Psoas muscle (tissue), 8 donors: Measurements from ENCODE around the gene CAMKMT. TPM values are rescaled to one million over a fixed set of nuclear protein-coding genes. Genes with fewer than 3 reads are reported as not detected.

Experiments used
- ATAC-seq, 4 donors: fragments of 200-7000 bp; cut with Tn5 transposase; one replicate each; pipeline ENCODE4 v1.9.1; 2020; ENCODE audit warnings: moderate library complexity in 3 of 4, mild to moderate bottlenecking in 2 of 4
- DNase-seq, 2 donors: peaks; one replicate each; pipeline ENCODE4 v3.0.0-alpha.2; 2020
- H3K27ac ChIP-seq: fragments of 200-600 bp; one replicate; pipeline ENCODE4 v1.8.0; 2022
- H3K27me3 ChIP-seq, 3 donors: fragments of 200-600 bp in 1 of 3; one replicate each; pipeline versions ENCODE4 v1.6.1 to v1.8.0; 2013 to 2022; ENCODE audit warnings: low read length in 2 of 3, mild to moderate bottlenecking in 2 of 3, moderate library complexity in 1 of 3; ENCODE audit not compliant: insufficient read depth in 3 of 3
- H3K36me3 ChIP-seq, 2 donors: fragments of 200-600 bp in 1 of 2; one replicate each; pipeline versions ENCODE4 v1.6.1 to v1.8.0; 2013 to 2022; ENCODE audit warnings: low read depth in 1 of 2, mild to moderate bottlenecking in 1 of 2, moderate library complexity in 1 of 2; ENCODE audit not compliant: insufficient read depth in 1 of 2
- H3K4me1 ChIP-seq: fragments of 200-600 bp; one replicate; pipeline ENCODE4 v1.8.0; 2022
- H3K4me3 ChIP-seq: fragments of 200-600 bp; one replicate; pipeline ENCODE4 v1.8.0; 2022; ENCODE audit warnings: mild to moderate bottlenecking
- H3K9me3 ChIP-seq: fragments of 200-600 bp; one replicate; pipeline ENCODE4 v1.8.0; 2022
- WGBS, 3 donors: extraction: QIAGEN DNeasy Blood & Tissue Kit; methylation state at CpG; one replicate each; pipeline versions ENCODE4 v1.1.6 to v1.1.7; 2013; 5-methylcytosine and 5-hydroxymethylcytosine counted together
- intact Hi-C, 2 donors: fragments of 100-400 bp; cut with DNase I; formaldehyde crosslinking; loops; one replicate each; pipeline versions ENCODE4 v1.11.0 to v1.14.2; 2022
- polyA plus RNA-seq, 3 donors: library from polyadenylated mRNA; stranded (reverse); fragments of 200-250 nt; gene quantifications; one replicate each; pipeline ENCODE4 v1.2.3, GENCODE V29; 2013
- total RNA-seq, 4 donors: library from RNA; stranded (reverse); fragmentation: NEBNext Ultra II Directional in 2 of 4; extraction: Animal tissue kit (Norgen Biotek cat#: 25700) in 2 of 4; gene quantifications; one replicate each; pipeline versions ENCODE4 v1.2.1 to v1.2.4, GENCODE V29; 2021 to 2023
- TF ChIP-seq, protein P1 (sequence below): fragments of 200-600 bp; IDR thresholded peaks from one replicate; pipeline ENCODE4 v1.8.0; 2022; ENCODE audit warnings: antibody characterized with exemption
- donor health status: healthy with polysubstance abuse.
- donor health status: DM: no; HTN: no; CAD: no; lungs with moderate emphysema.
- donor health status: Bipolar disorder and iron deficiency.
- donor health status: healthy.
- donor health status: DM: yes; HTN: yes; CAD: no.
- donor health status: DM: no; HTN: no; CAD: no.
- donor health status: DM: no; HTN: no; CAD: no.
- donor health status: DM: yes; HTN: yes; CAD: no.

CAMKMT gene
- total and polyA plus RNA-seq, 7 donors = 2.8 to 7.3 (median 4.5) TPM

DNA sequence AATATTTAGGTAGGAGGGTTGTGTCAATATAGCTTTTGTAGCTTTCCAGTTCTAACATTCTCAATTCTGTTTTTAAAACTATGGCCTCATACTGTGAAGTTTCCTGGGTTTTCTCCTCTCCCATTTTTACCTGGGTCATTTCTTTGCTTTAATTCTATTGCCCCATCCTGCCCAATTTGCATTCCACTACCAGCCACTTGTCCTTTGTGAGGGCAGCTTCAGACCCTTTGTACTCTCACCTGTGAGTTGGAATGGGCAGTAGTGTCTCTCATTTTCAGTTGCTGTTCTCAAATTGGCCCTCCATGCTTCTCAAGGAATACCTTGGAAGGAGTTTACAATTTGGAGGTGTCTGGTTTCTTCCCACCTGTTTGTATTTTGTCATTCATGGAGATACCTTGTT lies 108.4 kb downstream of the CAMKMT start:
- no peaks in the 10 kb centered on the region for H3K4me1 ChIP-seq
- H3K9me3 ChIP-seq = no peaks in the 10 kb centered on the region
- H3K27ac ChIP-seq = no peak overlapping the region
- H3K27me3 ChIP-seq = no peaks in the 10 kb centered on the region
- intact Hi-C loops = loop anchor here in 1 of 2 donors (10.0 kb wide), 2 partner anchors 245 to 425 kb away; no protein-coding TSS in a partner anchor
- H3K36me3 ChIP-seq = no peaks in the 10 kb centered on the region
- TF ChIP-seq, protein P1, sequence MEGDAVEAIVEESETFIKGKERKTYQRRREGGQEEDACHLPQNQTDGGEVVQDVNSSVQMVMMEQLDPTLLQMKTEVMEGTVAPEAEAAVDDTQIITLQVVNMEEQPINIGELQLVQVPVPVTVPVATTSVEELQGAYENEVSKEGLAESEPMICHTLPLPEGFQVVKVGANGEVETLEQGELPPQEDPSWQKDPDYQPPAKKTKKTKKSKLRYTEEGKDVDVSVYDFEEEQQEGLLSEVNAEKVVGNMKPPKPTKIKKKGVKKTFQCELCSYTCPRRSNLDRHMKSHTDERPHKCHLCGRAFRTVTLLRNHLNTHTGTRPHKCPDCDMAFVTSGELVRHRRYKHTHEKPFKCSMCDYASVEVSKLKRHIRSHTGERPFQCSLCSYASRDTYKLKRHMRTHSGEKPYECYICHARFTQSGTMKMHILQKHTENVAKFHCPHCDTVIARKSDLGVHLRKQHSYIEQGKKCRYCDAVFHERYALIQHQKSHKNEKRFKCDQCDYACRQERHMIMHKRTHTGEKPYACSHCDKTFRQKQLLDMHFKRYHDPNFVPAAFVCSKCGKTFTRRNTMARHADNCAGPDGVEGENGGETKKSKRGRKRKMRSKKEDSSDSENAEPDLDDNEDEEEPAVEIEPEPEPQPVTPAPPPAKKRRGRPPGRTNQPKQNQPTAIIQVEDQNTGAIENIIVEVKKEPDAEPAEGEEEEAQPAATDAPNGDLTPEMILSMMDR = no peak
- ATAC-seq (no peak), DNase-seq (no peak)
- no peak overlapping the region for H3K4me3 ChIP-seq

DNA sequence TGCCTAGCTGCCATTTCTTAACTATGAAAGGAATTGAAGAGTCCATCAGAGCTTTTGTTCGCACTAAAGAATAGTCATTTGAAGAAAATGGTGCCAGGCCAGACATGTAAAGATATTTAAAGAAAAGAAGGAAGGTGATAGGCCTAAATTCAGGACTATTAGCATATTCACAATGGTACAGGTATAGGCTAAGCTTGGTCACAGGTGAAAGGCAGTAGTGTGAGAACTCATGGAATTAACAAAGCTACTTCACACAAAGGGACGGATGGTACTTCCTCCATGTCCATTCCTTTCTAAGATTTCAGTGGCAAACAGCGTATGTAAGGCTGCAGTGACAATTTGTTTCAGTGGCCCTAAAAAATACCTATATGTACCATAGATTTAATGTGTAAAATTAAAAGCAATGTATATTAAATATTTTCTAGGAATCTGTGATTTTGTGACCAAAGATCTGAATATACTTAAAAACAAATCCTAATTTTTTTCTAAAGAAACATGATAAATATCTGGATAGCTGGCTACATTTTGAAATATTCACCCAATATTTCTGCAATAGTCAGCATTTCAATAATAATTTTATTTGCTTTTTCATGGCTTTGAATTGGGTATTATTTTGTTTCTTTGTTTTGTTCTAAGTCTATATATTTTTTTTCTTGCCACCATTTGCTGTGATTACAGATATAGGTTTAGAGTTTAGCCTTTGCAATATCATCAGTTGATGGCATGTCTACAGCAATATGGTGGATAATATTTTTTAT lies 116.1 kb downstream of the CAMKMT start:
- Histone ChIP-seq H3K27me3 (no peaks in the 10 kb centered on the region), H3K9me3 (no peaks in the 10 kb centered on the region), H3K4me1 (no peaks in the 10 kb centered on the region), H3K4me3 (no peak overlapping the region), H3K27ac (no peak overlapping the region), H3K36me3 (no peaks in the 10 kb centered on the region)
- DNase-seq (no peak), ATAC-seq (no peak)
- 90 to 96% (median 92%) methylated on average over 3 of the region's 3 CpGs for WGBS, 3 donors
- TF ChIP-seq, protein P1 = no peak
- intact Hi-C loops = loop anchor here (2.0 to 10.0 kb wide), 5 partner anchors 86 to 479 kb away; no protein-coding TSS in a partner anchor

DNA sequence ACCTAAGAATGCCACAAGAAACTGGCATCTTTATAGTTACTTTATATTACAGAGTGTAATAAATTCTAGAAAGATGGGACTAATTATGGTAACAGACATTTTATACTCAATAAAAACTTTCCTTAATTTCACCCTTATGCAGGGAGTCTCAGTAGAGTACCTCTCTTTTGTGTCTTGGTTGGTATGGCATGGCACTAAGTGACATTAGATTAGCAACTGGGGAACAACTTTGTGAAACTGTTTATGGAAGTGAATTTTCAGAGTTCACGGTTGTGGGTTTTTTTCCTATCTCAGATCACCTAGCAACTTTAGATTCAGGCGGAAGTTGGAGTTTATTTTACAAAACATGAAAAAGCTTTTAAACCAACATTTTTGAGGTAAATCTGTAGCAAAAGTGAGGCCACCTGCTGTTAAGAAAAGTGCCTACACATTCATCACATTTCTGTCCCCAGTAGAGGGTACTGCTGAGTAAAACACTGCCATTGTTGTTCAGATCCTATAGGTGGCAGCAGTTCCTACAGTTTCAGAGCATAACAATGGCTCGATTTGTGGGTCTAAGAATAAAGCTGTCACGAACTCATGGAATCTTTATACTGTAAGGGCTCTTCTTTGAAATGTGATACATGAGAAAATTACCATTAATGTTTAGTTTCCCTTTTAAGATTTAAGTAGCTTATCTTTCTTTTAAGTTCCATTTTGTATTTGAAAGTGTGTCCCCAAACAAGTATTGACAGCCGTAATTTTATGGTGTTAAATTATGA lies 117.6 kb downstream of the CAMKMT start:
- TF ChIP-seq, protein P1 = peak; percentile 98
- ATAC-seq (peak; percentile 88 to 100 (median 96)), DNase-seq (no peak)
- Histone ChIP-seq H3K9me3 (no peaks in the 10 kb centered on the region), H3K27ac (no peak overlapping the region), H3K27me3 (no peaks in the 10 kb centered on the region), H3K4me3 (no peak overlapping the region), H3K36me3 (no peaks in the 10 kb centered on the region), H3K4me1 (no peaks in the 10 kb centered on the region)
- WGBS, 3 donors = 20 to 23% (median 21%) methylated on average over 5 of the region's 5 CpGs
- intact Hi-C loops = loop anchor here (2.0 to 10.0 kb wide), 5 partner anchors 87 to 478 kb away; no protein-coding TSS in a partner anchor

DNA sequence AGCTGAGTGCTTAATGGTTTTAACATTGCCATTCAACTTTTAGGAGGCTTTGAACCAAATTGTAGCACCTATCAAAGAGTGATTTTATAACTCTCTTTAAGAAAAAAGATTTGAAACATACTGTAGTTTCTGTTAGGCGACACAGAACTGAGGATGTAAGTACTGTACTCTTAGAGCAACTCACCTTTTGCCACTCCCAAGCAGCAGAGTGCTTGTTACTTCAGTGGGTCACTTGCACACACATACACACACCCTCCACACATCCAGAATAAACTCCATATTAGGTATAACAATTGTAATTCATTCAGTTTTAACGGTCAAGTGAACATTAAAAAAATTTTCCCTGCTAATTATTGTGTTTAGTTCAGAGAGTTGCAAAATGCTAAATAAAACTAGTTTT lies 118.3 kb downstream of the CAMKMT start:
- intact Hi-C loops = no loop called here
- Histone ChIP-seq H3K27ac (no peak overlapping the region), H3K4me1 (no peaks in the 10 kb centered on the region), H3K4me3 (no peak overlapping the region), H3K36me3 (no peaks in the 10 kb centered on the region), H3K27me3 (no peaks in the 10 kb centered on the region), H3K9me3 (no peaks in the 10 kb centered on the region)
- WGBS, 3 donors = 94 to 98% (median 96%) methylated on average over 2 of the region's 2 CpGs
- ATAC-seq (no peak), DNase-seq (no peak)
- TF ChIP-seq, protein P1 = no peak
